Ovary (tissue), 9 donors: ENCODE measurements around the gene C16orf86. TPM values are rescaled to one million over a fixed set of nuclear protein-coding genes. Genes with fewer than 3 reads are reported as not detected.

ENCODE experiments used
- DNase-seq, 5 donors: peaks; one replicate each; pipeline ENCODE4 v3.0.0-alpha.2; 2019 to 2020
- H3K27ac ChIP-seq, 2 donors: fragments of 200-600 bp; one replicate each; pipeline versions ENCODE4 v1.5.1 to v1.8.0; 2019 to 2022
- H3K27me3 ChIP-seq: fragments of 200-600 bp; one replicate; pipeline ENCODE4 v1.8.0; 2022
- H3K36me3 ChIP-seq: fragments of 200-600 bp; sonication (generic); one replicate; pipeline ENCODE4 v1.5.1; 2019
- H3K4me1 ChIP-seq: one replicate; pipeline ENCODE4 v1.8.1; 2013; ENCODE audit warnings: mild to moderate bottlenecking, moderate library complexity; ENCODE audit not compliant: insufficient read depth
- H3K4me3 ChIP-seq: fragments of 200-600 bp; sonication (generic); one replicate; pipeline ENCODE4 v1.5.1; 2017
- H3K9me3 ChIP-seq, 2 donors: fragments of 200-600 bp in 1 of 2; sonication (generic) in 1 of 2; one replicate each; pipeline versions ENCODE4 v1.5.1 to v1.8.1; 2013 to 2019; ENCODE audit warnings: mild to moderate bottlenecking in 1 of 2, moderate library complexity in 1 of 2
- CTCF ChIP-seq, 3 donors: fragments of 450-650 bp in 2 of 3; fragments of 200-600 bp in 1 of 3; IDR thresholded peaks; one replicate each; pipeline versions ENCODE4 v1.5.1 to v1.8.0; 2016 to 2022; ENCODE audit warnings: antibody characterized with exemption in 3 of 3, mild to moderate bottlenecking in 1 of 3
- EP300 ChIP-seq: sonication (generic); formaldehyde crosslinking; IDR thresholded peaks from one replicate; pipeline ENCODE4 v1.6.1; 2017; ENCODE audit warnings: antibody characterized with exemption
- POLR2A ChIP-seq: fragments of 450-650 bp; IDR thresholded peaks from one replicate; pipeline ENCODE4 v1.6.1; 2017; ENCODE audit warnings: antibody characterized with exemption, mild to moderate bottlenecking, moderate library complexity
- WGBS, 3 donors: extraction: QIAGEN DNeasy Blood & Tissue Kit in 1 of 3; methylation state at CpG; one replicate each; pipeline versions ENCODE4 v1.1.5 to v1.1.7; 2013 to 2017; 5-methylcytosine and 5-hydroxymethylcytosine counted together
- intact Hi-C, 4 donors: fragments of 100-400 bp; cut with DNase I; formaldehyde crosslinking; loops; one replicate each; pipeline versions ENCODE4 v1.11.0 to v1.15.1; 2022 to 2023
- polyA plus RNA-seq, 2 donors: library from polyadenylated mRNA; stranded (reverse); fragments of 200-250 nt in 1 of 2; fragments of 350-450 nt in 1 of 2; fragmentation: Illumina TruSeq in 1 of 2; extraction: RNeasy Lipid Tissue Mini Kit (QIAGEN cat#74804) in 1 of 2; gene quantifications; one replicate each; pipeline ENCODE4 v1.2.3, GENCODE V29; 2013 to 2014
- total RNA-seq, 7 donors: library from RNA; depleted of rRNA in 2 of 7; stranded (reverse); fragments of >200 nt in 2 of 7; fragmentation: NEBNext Ultra II Directional in 3 of 7; extraction: Animal tissue kit (Norgen Biotek cat#: 25700) in 3 of 7; gene quantifications; one replicate each; pipeline versions ENCODE4 v1.1.0 to v1.2.4, GENCODE V29; 2016 to 2023
- donor health status: DM: no; HTN: no; CAD: no; lungs with moderate emphysema.
- donor health status: DM: no; HTN: no; CAD: no.
- donor health status: Bipolar disorder and iron deficiency.
- donor health status: DM: yes; HTN: yes; CAD: no.
- donor health status: DM: no; HTN: no; CAD: no.
- donor health status: DM: yes; HTN: yes; CAD: no.

Gene C16orf86
- total and polyA plus RNA-seq, 9 donors: 0.13 to 8.2 (median 4.6) TPM

GRCh38 chr16:67702130-67702529, 35.5 kb downstream of the C16orf86 start:
- no peak overlapping the region for H3K27ac ChIP-seq
- no peaks in the 10 kb centered on the region for H3K4me1 ChIP-seq
- no peaks in the 10 kb centered on the region for H3K9me3 ChIP-seq
- 87 to 95% (median 93%) methylated on average over 4 of the region's 4 CpGs for whole genome bisulfite sequencing, 3 donors
- no peaks in the 10 kb centered on the region for H3K27me3 ChIP-seq
- intact Hi-C loops: no loop called here
- no peak for TF ChIP-seq EP300
- no peak for TF ChIP-seq CTCF (IDR thresholded peaks at IDR 0.05)
- no peak for TF ChIP-seq POLR2A
- no peaks in the 10 kb centered on the region for H3K36me3 ChIP-seq
- no peak for DNase-seq
- H3K4me3 ChIP-seq: no peak overlapping the region

- no peak for DNase-seq
- WGBS, 3 donors: 80 to 82% (median 81%) methylated on average over 2 of the region's 2 CpGs
- Histone ChIP-seq H3K36me3 (no peaks in the 10 kb centered on the region), H3K9me3 (no peaks in the 10 kb centered on the region), H3K27me3 (no peaks in the 10 kb centered on the region), H3K4me3 (no peak overlapping the region), H3K27ac (no peak overlapping the region), H3K4me1 (no peaks in the 10 kb centered on the region)
- no peak for TF ChIP-seq EP300
- no peak for TF ChIP-seq POLR2A
- TF ChIP-seq CTCF (IDR thresholded peaks at IDR 0.05): no peak
- intact Hi-C loops: no loop called here
These were observed 37.0 kb downstream of the C16orf86 start for GRCh38 chr16:67703626-67704025.

- 67 to 84% (median 78%) methylated on average over 5 of the region's 5 CpGs for WGBS, 3 donors
- intact Hi-C loops: no loop called here
- no peaks in the 10 kb centered on the region for H3K9me3 ChIP-seq
- no peak overlapping the region for H3K27ac ChIP-seq
- no peak for DNase-seq
- no peaks in the 10 kb centered on the region for H3K4me1 ChIP-seq
- no peak overlapping the region for H3K4me3 ChIP-seq
- no peaks in the 10 kb centered on the region for H3K36me3 ChIP-seq
- no peaks in the 10 kb centered on the region for H3K27me3 ChIP-seq
- no peak for TF ChIP-seq POLR2A
- no peak for TF ChIP-seq EP300
- no peak for TF ChIP-seq CTCF (IDR thresholded peaks at IDR 0.05)
These were observed 37.5 kb downstream of the C16orf86 start for GRCh38 chr16:67704110-67704509.

- Histone ChIP-seq H3K36me3 (no peaks in the 10 kb centered on the region), H3K27me3 (no peaks in the 10 kb centered on the region), H3K9me3 (no peaks in the 10 kb centered on the region), H3K4me1 (no peaks in the 10 kb centered on the region), H3K27ac (no peak overlapping the region), H3K4me3 (no peak overlapping the region)
- DNase-seq: no peak
- TF ChIP-seq POLR2A (no peak), CTCF (IDR thresholded peaks at IDR 0.05) (no peak), EP300 (no peak)
- intact Hi-C loops: no loop called here
- 95 to 98% (median 96%) methylated on average over 4 of the region's 4 CpGs for WGBS, 3 donors
These were observed 40.6 kb downstream of the C16orf86 start for GRCh38 chr16:67707210-67707609.

GRCh38 chr16:67707790-67708189, 41.2 kb downstream of the C16orf86 start:
- Histone ChIP-seq H3K36me3 (no peaks in the 10 kb centered on the region), H3K4me1 (no peaks in the 10 kb centered on the region), H3K9me3 (no peaks in the 10 kb centered on the region), H3K4me3 (no peak overlapping the region), H3K27me3 (no peaks in the 10 kb centered on the region), H3K27ac (no peak overlapping the region)
- intact Hi-C loops: no loop called here
- no peak for TF ChIP-seq CTCF (IDR thresholded peaks at IDR 0.05)
- TF ChIP-seq POLR2A: no peak
- TF ChIP-seq EP300: no peak
- 91 to 98% (median 97%) methylated on average over 5 of the region's 5 CpGs for WGBS, 3 donors
- no peak for DNase-seq
